IPS-18a (cell line): ENCODE data around the gene PPP1R11.
A peak's percentile ranks its signal among the peaks of the same experiment; 100 is the strongest.

Experiments
- H3K27ac ChIP-seq: one replicate; pipeline ENCODE4 v1.5.1; 2013; ENCODE audit warnings: low read length
- H3K27me3 ChIP-seq: one replicate; pipeline ENCODE4 v1.6.1; 2013; ENCODE audit warnings: mild to moderate bottlenecking, low read length; ENCODE audit not compliant: control insufficient read depth, insufficient read depth
- H3K36me3 ChIP-seq: one replicate; pipeline ENCODE4 v1.6.1; 2013; ENCODE audit warnings: low read depth, low read length; ENCODE audit not compliant: control insufficient read depth
- H3K4me1 ChIP-seq: one replicate; pipeline ENCODE4 v1.6.1; 2013; ENCODE audit warnings: low read depth, low read length; ENCODE audit not compliant: control insufficient read depth
- H3K4me3 ChIP-seq: one replicate; pipeline ENCODE4 v1.5.1; 2013; ENCODE audit warnings: low read length
- H3K9ac ChIP-seq: one replicate; pipeline ENCODE4 v1.6.1; 2013; ENCODE audit warnings: mild to moderate bottlenecking, low read length, moderate library complexity
- H3K9me3 ChIP-seq: one replicate; pipeline ENCODE4 v1.6.1; 2013; ENCODE audit warnings: low read depth, low read length; ENCODE audit not compliant: control insufficient read depth

Gene PPP1R11

GRCh38 chr6:30075790-30076732 lies 9.1 kb downstream of the PPP1R11 start:
- Histone ChIP-seq H3K27me3 (peaks cover 60% of the 10 kb centered on the region), H3K36me3 (no peaks in the 10 kb centered on the region), H3K4me1 (no peaks in the 10 kb centered on the region), H3K9me3 (no peaks in the 10 kb centered on the region), H3K9ac (no peak overlapping the region), H3K27ac (no peak overlapping the region), H3K4me3 (peak overlapping the region; percentile 63)

- Histone ChIP-seq H3K9ac (no peak overlapping the region), H3K9me3 (no peaks in the 10 kb centered on the region), H3K36me3 (no peaks in the 10 kb centered on the region), H3K4me3 (no peak overlapping the region), H3K27me3 (peaks cover 60% of the 10 kb centered on the region), H3K27ac (no peak overlapping the region), H3K4me1 (no peaks in the 10 kb centered on the region)
These were observed 10.2 kb downstream of the PPP1R11 start for GRCh38 chr6:30077218-30077617.

- Histone ChIP-seq H3K4me1 (no peaks in the 10 kb centered on the region), H3K9me3 (no peaks in the 10 kb centered on the region), H3K4me3 (no peak overlapping the region), H3K27ac (no peak overlapping the region), H3K27me3 (peaks cover 6% of the 10 kb centered on the region), H3K9ac (no peak overlapping the region), H3K36me3 (no peaks in the 10 kb centered on the region)
These were observed 20.9 kb downstream of the PPP1R11 start for GRCh38 chr6:30087876-30088275.

GRCh38 chr6:30091577-30092381 lies 24.8 kb downstream of the PPP1R11 start:
- Histone ChIP-seq H3K27ac (no peak overlapping the region), H3K36me3 (no peaks in the 10 kb centered on the region), H3K4me3 (no peak overlapping the region), H3K4me1 (no peaks in the 10 kb centered on the region), H3K27me3 (peaks cover 10% of the 10 kb centered on the region), H3K9me3 (no peaks in the 10 kb centered on the region), H3K9ac (no peak overlapping the region)

- Histone ChIP-seq H3K27me3 (peaks cover 22% of the 10 kb centered on the region), H3K9ac (no peak overlapping the region), H3K36me3 (no peaks in the 10 kb centered on the region), H3K4me1 (no peaks in the 10 kb centered on the region), H3K9me3 (no peaks in the 10 kb centered on the region), H3K27ac (no peak overlapping the region), H3K4me3 (no peak overlapping the region)
These were observed 26.0 kb downstream of the PPP1R11 start for GRCh38 chr6:30092852-30093543.

- Histone ChIP-seq H3K9ac (no peak overlapping the region), H3K9me3 (no peaks in the 10 kb centered on the region), H3K4me3 (no peak overlapping the region), H3K36me3 (no peaks in the 10 kb centered on the region), H3K27ac (no peak overlapping the region), H3K27me3 (peaks cover 33% of the 10 kb centered on the region), H3K4me1 (no peaks in the 10 kb centered on the region)
These were observed 27.1 kb downstream of the PPP1R11 start for GRCh38 chr6:30093951-30094661.

- Histone ChIP-seq H3K9ac (no peak overlapping the region), H3K27ac (no peak overlapping the region), H3K4me1 (peaks cover 17% of the 10 kb centered on the region), H3K36me3 (no peaks in the 10 kb centered on the region), H3K9me3 (no peaks in the 10 kb centered on the region), H3K4me3 (no peak overlapping the region), H3K27me3 (peaks cover 55% of the 10 kb centered on the region)
These were observed 29.8 kb downstream of the PPP1R11 start for GRCh38 chr6:30096829-30097228.

- Histone ChIP-seq H3K27ac (no peak overlapping the region), H3K4me3 (no peak overlapping the region), H3K4me1 (peaks cover 17% of the 10 kb centered on the region), H3K9me3 (no peaks in the 10 kb centered on the region), H3K36me3 (no peaks in the 10 kb centered on the region), H3K27me3 (peaks cover 68% of the 10 kb centered on the region), H3K9ac (no peak overlapping the region)
These were observed 31.1 kb downstream of the PPP1R11 start for GRCh38 chr6:30097902-30098768.

- Histone ChIP-seq H3K27ac (no peak overlapping the region), H3K4me3 (peak overlapping the region; percentile 66), H3K4me1 (peaks cover 17% of the 10 kb centered on the region), H3K9me3 (no peaks in the 10 kb centered on the region), H3K27me3 (peaks cover 88% of the 10 kb centered on the region), H3K36me3 (no peaks in the 10 kb centered on the region), H3K9ac (no peak overlapping the region)
These were observed 33.2 kb downstream of the PPP1R11 start for GRCh38 chr6:30100154-30100553.
